Measurements from ENCODE around the gene RPL39L.

RPL39L gene

GRCh38 chr3:187185759-187186158, 46.5 kb upstream of the RPL39L start:
- Histone ChIP-seq H3K4me2 (ENCODE audit: low read length) (no peak overlapping the region), H2AFZ (ENCODE audit: low read depth, low read length) (no peak overlapping the region; the same call in 1 of the 2 replicates), H3K9ac (ENCODE audit: low read length) (no peak overlapping the region), H3K4me1 (ENCODE audit: low read length) (peaks cover 18% of the 10 kb centered on the region), H3K9me3 (ENCODE audit: insufficient read depth, low read length) (no peaks in the 10 kb centered on the region), H3K27me3 (ENCODE audit: low read depth, low read length) (peaks cover 20% of the 10 kb centered on the region), H4K20me1 (ENCODE audit: insufficient read depth, low read length) (no peaks in the 10 kb centered on the region), H3K4me3 (ENCODE audit: low read length) (no peak overlapping the region), H3K27ac (ENCODE audit: low read length) (no peak overlapping the region), H3K36me3 (replicated peaks; ENCODE audit: low read depth, low read length) (no peaks in the 10 kb centered on the region), H3K79me2 (ENCODE audit: low read length) (no peaks in the 10 kb centered on the region)
- TF ChIP-seq CTCF (IDR thresholded peaks at IDR 0.05; ENCODE audit: low read depth, low read length) (no peak), EZH2phosphoT487 (IDR thresholded peaks at IDR 0.05; ENCODE audit: low read depth) (no peak)

GRCh38 chr3:187183903-187184302, 44.6 kb upstream of the RPL39L start:
- Histone ChIP-seq H2AFZ (ENCODE audit: low read depth, low read length) (no peak overlapping the region), H3K27ac (ENCODE audit: low read length) (no peak overlapping the region), H3K9me3 (ENCODE audit: insufficient read depth, low read length) (no peaks in the 10 kb centered on the region), H3K4me1 (ENCODE audit: low read length) (peaks cover 15% of the 10 kb centered on the region), H3K9ac (ENCODE audit: low read length) (no peak overlapping the region), H3K4me3 (ENCODE audit: low read length) (no peak overlapping the region), H3K27me3 (ENCODE audit: low read depth, low read length) (peaks cover 7% of the 10 kb centered on the region; the same call in 1 of the 2 replicates), H4K20me1 (ENCODE audit: insufficient read depth, low read length) (no peaks in the 10 kb centered on the region), H3K36me3 (replicated peaks; ENCODE audit: low read depth, low read length) (no peaks in the 10 kb centered on the region), H3K4me2 (ENCODE audit: low read length) (no peak overlapping the region), H3K79me2 (ENCODE audit: low read length) (no peaks in the 10 kb centered on the region)
- TF ChIP-seq EZH2phosphoT487 (IDR thresholded peaks at IDR 0.05; ENCODE audit: low read depth) (no peak), CTCF (IDR thresholded peaks at IDR 0.05; ENCODE audit: low read depth, low read length) (no peak)

GRCh38 chr3:187183210-187183862, 44.0 kb upstream of the RPL39L start:
- Histone ChIP-seq H3K4me2 (ENCODE audit: low read length) (no peak overlapping the region), H3K27ac (ENCODE audit: low read length) (no peak overlapping the region), H3K9ac (ENCODE audit: low read length) (no peak overlapping the region), H4K20me1 (ENCODE audit: insufficient read depth, low read length) (no peaks in the 10 kb centered on the region), H3K36me3 (replicated peaks; ENCODE audit: low read depth, low read length) (no peaks in the 10 kb centered on the region), H3K79me2 (ENCODE audit: low read length) (no peaks in the 10 kb centered on the region), H3K4me3 (ENCODE audit: low read length) (no peak overlapping the region), H3K4me1 (ENCODE audit: low read length) (peaks cover 13% of the 10 kb centered on the region), H2AFZ (ENCODE audit: low read depth, low read length) (no peak overlapping the region), H3K27me3 (ENCODE audit: low read depth, low read length) (peaks cover 5% of the 10 kb centered on the region; the same call in 1 of the 2 replicates), H3K9me3 (ENCODE audit: insufficient read depth, low read length) (no peaks in the 10 kb centered on the region)
- TF ChIP-seq EZH2phosphoT487 (IDR thresholded peaks at IDR 0.05; ENCODE audit: low read depth): no peak
- TF ChIP-seq CTCF (IDR thresholded peaks at IDR 0.05; ENCODE audit: low read depth, low read length): no peak

- no peak overlapping the region for H2AFZ ChIP-seq (ENCODE audit: low read depth, low read length)
- no peak overlapping the region for H3K27ac ChIP-seq (ENCODE audit: low read length)
- TF ChIP-seq EZH2phosphoT487 (IDR thresholded peaks at IDR 0.05; ENCODE audit: low read depth): no peak
- TF ChIP-seq CTCF (IDR thresholded peaks at IDR 0.05; ENCODE audit: low read depth, low read length): no peak
- no peaks in the 10 kb centered on the region for H3K36me3 ChIP-seq (replicated peaks; ENCODE audit: low read depth, low read length)
- H3K4me2 ChIP-seq (ENCODE audit: low read length): no peak overlapping the region
- H3K27me3 ChIP-seq (ENCODE audit: low read depth, low read length): no peaks in the 10 kb centered on the region
- H3K4me1 ChIP-seq (ENCODE audit: low read length): peaks cover 11% of the 10 kb centered on the region
- H3K4me3 ChIP-seq (ENCODE audit: low read length): no peak overlapping the region
- no peaks in the 10 kb centered on the region for H4K20me1 ChIP-seq (ENCODE audit: insufficient read depth, low read length)
- H3K79me2 ChIP-seq (ENCODE audit: low read length): no peaks in the 10 kb centered on the region
- H3K9ac ChIP-seq (ENCODE audit: low read length): no peak overlapping the region
- H3K9me3 ChIP-seq (ENCODE audit: insufficient read depth, low read length): no peaks in the 10 kb centered on the region
Observed at GRCh38 chr3:187181454-187182170, 42.3 kb upstream of the RPL39L start.

Data from OCI-LY3 (cell line).